HG03469 (cell line): ENCODE measurements around the gene H2BK1.

ENCODE experiments used
- ATAC-seq: cut with Tn5 transposase; IDR thresholded peaks from one replicate; pipeline ENCODE4 v1.9.1; 2021; ENCODE audit warnings: mild to moderate bottlenecking, moderate library complexity, moderate number of reproducible peaks; ENCODE audit not compliant: unreplicated experiment

The H2BK1 gene

DNA sequence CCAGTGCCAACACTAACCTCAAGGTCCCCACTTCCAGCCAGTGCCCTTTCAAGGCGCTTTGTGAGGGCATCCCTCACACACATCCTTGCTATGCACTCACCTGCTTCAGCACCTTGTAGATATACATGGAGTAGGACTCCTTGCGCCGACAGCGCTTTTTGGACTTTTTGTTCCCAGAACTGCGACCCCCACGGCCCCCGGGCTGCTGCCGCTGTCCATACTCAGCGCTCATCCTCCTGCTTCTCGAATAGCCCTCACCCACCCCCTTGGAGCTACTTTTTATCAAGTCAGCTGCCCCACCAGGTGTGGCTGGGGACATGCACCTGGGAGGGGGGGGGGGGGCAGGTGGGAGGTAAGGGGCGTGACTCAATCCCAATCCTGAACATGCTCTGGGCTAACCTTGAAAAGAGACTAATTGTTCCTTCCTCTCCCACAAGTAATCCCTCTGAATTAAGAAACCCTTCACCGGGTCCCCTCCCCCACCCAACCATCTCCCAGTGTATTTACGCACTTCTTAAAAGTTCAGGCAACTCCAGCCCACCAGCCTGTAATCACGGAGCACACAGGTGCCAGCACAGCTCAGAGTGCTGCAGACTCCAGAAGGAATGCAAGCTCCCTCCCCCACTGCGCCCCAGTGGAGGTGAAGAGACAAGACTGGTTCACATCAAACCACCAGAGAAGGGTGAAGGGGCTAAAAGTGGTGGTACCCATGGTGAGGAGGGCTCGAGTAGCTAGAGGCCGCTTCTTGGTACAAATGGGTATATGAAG is at the start of gene H2BK1:
Gene H2BK1, minus strand, starts transcription at position 402 of the 768 bp plus-strand sequence. Its CDS starts 170 bp downstream, at position 232.
- ATAC-seq = no peak

DNA sequence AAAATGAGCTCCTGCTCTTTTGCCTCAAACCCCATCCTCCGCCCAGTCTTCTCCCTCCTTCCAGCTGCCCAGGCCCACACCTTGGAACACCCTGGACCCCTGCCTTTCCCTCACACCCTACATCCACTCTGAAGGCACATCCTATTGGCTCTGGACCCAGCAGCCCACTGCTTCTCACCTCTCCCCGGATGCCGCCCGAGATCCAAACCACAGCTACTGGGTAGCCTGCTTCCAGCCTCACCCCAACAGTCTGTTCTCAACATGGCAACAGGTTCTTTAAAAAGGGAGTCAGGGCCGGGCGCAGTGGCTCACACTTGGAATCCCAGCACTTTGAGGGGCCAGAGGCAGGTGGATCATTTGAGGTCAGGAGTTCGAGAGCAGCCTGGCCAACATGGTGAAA is 47.7 kb upstream of the H2BK1 start:
- ATAC-seq = no peak

DNA sequence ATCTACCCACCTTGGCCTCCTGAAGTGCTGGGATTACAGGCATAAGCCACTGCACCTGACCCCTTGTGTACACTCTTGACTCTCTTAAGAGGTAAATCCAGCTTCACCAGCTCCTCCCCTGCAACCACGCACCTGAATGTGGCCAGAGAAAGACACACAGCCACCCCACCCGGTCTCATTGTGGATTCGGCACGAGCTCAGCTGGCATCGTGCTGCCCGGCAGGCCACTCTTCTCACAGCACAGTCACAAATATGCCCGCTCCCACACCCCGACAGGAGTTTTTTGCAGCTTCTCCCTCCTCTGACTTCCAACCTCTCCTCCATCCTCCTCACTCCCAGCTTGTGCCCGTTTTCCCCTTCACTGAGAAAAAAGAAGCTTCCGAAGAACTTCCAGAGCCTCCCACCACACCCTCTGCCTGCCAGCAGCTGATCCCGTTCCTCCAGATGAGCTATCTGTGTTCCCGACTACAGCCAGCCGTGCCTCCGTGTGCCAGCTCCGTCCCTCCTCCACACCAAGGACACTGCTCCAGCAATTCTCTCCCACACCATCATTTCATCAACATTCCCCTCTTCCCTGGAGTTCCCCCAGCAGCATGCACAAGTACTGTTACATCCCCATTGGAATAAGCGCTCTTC is 46.2 kb upstream of the H2BK1 start:
- no peak for ATAC-seq

DNA sequence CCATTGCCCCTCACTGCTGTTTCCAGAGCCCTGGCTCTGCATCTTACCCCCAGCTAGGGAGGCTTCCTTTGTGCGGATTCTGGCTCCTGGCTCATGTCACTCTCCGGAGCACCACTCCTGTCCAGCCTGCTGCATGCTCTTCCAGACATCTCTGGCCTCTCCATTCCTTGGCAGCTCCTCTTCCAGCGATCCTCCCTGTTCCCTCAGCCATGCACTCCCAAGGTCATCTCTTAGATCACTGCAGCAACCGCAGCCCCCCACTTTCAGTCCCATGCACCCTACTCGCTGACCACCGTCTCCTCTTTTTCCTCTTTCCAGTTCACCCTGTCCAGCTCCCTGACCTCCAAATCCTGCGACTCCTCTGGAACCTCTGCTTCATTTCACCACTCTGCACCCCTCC is 45.1 kb upstream of the H2BK1 start:
- no peak for ATAC-seq

DNA sequence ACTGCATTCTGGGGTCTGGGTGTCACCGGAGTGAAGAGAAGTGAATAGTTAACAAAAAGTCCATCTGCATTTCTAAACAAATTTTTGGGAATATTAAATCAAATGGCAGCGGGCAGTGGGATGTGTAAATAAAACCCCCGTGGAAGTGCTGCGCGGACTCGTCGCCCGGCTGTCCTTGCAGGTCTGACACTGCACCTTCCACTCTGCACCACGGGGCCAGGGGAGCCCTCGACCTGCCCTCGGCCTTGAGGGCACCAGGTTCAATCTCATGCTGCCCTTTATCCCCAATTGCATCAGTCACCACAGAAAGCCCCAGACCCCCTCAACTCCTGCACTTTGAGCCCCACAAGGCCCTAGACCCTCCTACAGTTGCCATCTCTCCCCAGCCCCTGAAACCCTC is 44.6 kb upstream of the H2BK1 start:
- no peak for ATAC-seq

DNA sequence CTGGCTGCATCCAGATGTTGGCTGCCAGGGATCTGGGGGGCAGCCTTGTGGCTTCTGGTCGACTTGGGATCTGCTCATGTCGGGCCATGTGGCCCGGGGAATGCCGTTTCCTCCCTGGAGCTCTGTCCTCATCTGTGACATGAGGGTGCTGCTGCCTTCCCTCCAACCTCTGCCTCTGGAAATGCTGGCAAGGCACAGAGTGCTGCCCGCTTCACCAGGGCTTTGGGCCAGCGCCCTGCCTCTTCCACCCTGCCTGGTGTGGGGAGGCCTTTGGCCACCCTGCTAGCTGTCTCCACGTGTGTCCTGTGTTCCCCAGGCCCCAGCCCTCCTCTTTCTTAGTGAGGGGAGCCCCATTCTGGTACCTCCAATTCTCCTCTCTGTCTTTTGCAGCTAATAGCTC is 44.0 kb upstream of the H2BK1 start:
- no peak for ATAC-seq

DNA sequence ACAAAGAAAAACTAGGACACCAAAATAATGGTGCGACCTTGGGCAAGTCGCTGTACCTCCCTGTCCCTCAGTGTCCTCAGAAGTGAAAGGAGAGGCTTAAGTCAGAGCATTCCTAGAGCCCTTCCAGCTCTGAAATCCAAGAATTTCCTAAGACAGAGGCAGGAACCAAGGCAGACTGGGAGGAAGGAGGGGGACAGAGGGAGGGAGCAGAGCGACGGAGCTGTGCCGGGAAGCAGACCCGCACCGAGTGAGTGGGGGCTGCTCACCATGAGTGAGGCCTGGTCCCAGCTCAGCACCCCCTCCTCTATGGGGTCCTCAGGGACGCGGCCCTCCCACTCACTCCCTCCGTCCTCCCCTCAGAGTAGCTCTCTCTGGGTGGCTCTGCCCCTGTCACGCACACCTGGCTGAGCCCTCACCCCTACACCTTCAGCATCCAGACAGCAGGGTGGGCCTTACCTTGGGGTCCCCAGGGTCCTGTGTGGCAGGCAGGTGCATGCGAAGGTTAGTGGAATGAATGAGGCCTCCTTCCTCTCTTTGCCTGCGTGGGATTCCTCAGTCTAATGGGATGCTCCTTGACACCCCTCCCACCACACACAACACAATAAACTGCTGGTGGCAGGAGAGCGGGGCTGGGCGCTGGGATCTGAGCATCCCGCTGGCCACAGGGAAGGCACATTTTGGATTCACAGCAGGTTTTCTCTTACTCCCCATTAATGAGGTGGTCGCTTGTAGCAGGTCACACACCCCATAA is 42.8 kb upstream of the H2BK1 start:
- ATAC-seq = no peak

DNA sequence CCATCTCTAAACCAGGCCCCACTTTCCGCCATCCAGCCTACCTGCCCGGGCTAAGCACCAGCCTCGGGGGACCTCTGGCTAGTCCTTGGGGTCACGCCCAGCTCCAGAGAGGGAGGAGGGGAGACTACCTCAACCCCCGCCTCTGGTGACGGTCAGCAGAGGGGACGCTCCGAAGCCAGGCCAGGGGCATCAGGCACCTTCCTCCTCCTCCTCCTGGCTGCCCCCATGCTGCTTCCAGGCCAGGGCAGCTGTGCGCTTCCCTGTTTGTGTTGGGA is 42.2 kb upstream of the H2BK1 start:
- no peak for ATAC-seq

DNA sequence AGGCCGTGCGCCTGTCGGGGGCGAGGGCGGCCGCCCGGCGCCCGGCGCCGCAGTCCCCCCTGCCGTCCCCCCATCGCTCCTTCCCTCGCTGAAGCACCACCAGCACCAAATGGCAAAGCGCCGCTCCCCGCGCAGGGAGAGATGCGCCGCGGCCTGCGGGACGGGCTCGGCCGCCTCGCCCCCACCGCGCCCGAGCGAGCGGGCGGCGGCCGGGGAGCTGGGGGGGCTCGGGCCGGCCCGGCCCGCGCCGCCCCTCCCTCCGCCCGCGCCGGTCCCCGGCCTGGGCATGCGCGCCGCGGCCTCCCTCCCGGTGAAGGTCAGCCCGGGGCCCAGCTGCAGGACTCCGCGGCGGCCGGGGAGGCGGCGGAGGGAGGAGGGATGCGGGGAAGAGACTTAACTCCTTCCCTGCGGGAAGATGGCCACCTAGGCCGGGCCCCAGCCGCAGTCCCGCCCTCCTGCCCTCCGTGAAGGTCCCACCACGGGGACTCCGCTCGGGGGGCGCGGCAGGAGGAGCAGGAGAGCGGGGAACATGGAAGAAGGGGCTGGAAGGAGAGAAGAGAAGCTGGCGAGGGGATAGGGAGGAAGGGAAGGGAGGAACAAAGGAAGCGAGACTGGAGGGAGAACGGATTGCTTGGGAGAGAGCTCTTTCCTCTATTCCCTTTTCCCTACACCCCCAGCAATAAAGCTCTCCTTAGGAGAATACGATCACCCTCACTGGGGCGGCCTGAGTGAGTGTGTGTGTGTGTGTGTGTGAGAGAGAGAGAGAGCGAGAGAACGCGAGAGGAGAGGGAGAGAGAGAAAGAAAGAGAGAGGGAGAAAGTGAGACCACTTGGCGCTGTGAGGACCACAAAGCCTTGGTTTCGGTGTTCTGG is 41.6 kb upstream of the H2BK1 start:
- no peak for ATAC-seq

DNA sequence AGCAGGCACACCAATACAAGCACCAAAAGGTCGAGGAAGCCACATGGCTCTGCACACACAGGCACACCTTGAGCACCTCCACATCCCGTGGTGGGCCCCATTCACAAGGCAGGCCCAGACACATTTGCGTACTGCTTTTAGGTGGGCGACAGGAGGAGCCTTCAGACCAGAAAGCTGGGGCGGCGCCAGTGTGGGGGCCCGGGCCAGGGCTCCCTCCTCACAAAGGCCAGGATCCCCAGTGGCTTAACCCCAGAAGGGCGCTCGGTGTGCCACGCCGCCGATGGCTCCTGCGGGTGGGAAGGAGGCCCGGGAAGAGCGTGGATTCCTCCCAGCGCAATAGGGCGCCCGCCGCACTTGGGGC is 41.0 kb upstream of the H2BK1 start:
- ATAC-seq = no peak

DNA sequence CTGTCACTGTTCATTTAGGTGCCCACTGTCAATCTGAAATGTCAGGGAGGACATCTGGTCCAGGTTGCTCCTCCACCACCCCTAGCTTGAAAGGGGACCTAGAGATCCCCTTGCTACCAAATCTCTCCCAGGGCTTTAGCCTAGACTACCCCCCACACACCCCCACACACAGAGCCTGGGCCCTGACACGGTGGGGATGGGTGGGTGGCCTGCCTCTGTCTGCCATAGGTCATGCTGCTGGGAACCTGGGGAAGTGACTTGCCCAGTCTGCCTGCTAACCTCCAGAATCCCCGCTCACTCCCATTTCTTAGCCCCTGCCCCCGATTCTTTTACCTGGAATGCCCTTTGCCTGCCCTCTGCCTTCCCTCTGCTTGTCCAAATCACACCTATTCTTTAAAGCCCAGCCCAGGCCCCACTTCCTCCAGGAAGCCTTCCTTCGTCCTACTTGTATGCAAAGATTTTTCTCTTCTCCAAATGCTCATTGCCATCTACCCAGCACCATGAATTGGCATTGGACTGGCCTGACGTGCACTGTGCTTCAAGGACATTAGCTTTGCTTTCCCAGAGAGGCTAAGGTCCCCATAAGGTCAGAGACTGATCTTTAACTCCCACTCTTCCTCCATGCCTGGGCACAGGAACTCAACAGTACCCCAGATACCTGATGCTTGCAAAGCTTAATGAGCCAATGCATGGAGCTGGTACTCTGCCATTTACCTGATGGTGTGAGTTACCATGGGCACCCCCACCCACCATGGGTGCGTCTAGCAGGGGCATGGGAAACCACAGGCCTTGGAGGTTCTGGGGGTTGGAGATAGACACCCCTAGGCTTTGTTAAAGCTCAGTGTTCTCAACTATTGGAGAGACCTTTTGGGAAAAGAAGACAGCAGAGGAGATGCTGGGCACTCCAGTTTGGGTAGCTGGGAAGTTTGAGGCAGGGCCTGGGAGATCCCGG is 40.2 kb upstream of the H2BK1 start:
- ATAC-seq = no peak

DNA sequence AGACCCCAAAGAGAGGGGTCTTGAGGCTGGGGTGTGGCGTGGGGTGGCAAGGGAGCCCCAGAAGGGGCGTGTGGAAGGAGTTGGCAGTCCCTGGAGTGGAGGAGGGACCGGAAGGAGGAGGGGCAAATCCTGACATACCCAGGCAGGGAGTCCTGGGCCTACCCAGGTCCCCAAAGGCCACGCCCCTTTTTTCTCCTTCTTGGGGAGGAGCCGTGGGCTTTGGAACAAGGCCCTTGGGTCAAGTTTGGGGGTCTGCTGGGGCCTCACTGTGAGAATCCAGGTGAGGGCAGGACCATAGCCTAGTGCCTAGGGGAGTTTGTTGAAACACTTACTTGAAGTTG is 39.4 kb upstream of the H2BK1 start:
- no peak for ATAC-seq

DNA sequence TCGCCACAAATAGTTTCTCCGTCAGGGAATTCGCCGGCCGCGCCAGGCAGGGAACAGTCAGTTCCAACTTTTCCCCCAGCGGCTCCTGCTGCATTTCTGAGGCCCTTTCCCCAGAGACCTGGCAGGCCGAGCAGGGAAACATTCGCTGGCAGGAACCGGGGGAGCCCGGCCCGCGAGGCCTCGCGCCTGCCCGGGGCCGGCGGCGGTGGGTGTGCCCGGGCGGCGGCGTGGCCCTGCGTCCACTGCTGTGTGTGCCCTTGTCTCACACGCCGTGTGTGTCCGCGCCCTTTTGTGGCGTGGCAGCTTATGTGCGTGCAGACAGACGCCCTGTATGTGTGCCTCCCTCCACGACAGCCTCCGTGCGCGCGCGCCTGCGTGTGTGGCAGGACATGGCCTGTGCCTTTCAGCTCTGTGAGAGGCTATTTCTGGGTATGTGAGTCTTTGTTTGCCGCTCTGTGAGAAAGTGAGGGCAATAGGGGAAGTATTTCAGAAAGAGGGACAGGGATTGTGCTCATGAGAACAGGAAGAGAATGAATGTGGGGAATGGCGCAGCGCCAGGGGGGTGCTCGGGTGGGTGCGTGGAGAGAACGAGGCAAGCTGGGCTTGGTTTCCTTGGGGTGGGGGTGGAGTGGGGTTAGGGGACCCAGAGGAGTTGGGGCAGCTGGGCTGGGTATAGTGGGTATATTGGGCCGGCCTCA is 38.9 kb upstream of the H2BK1 start:
- no peak for ATAC-seq

DNA sequence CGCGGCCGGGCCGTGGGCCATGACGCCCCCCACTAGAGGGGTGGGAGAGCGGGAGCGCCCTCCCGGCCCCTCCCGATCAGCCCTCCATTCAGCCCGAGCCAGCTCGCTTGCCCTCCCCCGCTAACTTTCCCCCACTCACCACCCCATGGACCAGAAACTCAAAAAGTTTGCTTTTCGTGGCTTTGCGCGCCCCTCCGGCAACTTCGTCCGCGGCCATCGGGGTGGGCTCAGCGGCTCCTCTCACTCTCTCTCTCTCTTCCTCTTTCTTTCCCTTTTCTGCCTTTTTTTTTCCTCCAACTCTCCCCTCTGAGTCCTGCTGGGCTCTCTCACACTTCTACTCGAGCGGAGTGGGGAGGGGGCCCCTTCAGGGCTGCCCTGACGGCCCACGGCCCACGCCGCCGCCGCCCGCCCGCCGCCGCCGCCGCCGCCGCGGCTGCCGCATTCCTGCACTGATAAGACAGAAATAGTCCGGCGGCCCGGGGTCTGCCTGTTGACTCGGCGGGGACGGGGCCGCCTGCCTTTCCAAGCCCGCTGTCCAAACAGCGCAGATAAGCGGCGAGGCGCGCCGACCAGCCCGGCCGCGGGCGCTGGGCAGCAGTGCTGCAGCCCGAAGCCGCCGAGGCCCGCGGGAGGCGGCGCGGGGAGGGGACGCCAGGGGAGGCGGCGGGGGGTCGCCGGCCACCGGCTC is 38.2 kb upstream of the H2BK1 start, which contains the start of gene SMARCD3:
Gene SMARCD3, minus strand, starts transcription at position 349 of the 688 bp plus-strand sequence. Its CDS starts 132 bp downstream, at position 217.
- ATAC-seq = no peak

DNA sequence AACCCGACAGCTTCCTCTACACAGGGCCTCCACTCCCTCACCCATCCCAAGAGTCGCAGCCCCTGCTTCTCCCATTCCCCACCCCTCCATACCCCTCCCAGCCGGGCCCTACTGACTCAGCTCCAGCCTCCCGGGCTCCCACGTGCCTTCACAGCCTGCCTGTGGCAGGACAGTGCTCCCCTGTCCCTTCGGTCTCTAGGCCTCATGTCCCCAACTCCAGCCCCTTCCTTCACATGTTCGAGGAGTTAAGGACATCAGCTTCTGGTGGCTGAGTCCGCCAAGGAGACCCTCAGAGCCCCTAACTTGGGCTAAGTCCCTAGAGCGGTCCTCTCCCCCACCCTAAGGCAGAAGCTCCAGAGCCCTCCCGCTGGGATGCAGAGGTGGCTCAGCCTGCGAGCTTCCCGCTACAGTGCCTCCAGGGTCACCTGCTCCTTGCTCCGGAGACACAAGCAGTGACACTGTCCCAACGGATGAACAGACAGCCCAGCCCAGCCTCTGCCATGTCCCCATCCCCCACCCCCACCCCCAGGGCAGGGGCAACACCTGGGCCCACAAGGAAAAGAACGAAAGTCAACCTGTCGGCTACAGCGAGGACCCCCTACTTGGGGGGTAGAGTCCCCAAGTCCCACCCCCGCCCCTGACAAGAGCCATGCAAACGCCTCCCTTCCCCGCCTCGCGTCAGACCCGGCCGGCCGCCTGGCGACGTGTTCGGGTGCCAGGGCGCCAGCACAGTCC is 37.5 kb upstream of the H2BK1 start:
- no peak for ATAC-seq

DNA sequence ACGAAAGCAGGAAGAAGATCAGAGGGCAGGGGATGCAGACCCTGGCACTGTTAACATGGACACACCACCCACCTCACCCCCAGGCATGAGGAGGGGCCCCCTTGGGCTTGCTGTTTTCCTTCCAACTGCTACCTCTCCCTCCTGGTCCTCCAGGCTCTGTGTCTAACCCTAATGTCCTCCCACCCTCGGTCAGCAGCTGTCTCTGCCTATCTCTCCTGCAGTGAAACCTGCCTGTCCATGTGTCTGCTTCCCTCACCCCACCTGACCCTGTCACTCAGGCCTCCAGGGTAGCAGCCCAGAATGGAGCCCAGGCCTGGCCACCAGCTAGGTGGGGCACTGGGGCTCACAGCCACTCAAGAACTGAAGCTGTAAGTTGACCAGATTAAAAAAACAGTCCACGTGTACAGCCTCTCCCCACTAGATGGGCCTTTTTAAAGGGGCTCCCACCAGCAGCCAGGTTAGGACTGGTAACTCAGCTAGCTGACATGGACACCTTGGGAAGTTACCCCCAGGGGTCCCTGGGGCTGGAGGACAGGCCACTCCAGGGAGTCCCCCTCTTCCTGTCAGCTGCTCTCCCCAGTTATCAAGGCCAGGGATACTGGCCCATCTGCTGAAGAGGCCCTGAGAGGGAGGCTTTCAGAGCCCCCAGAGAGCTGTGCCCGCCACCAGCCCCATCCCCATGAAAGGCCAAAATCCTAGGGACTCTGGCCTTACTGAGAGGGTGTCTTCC is 36.7 kb upstream of the H2BK1 start:
- ATAC-seq = no peak

DNA sequence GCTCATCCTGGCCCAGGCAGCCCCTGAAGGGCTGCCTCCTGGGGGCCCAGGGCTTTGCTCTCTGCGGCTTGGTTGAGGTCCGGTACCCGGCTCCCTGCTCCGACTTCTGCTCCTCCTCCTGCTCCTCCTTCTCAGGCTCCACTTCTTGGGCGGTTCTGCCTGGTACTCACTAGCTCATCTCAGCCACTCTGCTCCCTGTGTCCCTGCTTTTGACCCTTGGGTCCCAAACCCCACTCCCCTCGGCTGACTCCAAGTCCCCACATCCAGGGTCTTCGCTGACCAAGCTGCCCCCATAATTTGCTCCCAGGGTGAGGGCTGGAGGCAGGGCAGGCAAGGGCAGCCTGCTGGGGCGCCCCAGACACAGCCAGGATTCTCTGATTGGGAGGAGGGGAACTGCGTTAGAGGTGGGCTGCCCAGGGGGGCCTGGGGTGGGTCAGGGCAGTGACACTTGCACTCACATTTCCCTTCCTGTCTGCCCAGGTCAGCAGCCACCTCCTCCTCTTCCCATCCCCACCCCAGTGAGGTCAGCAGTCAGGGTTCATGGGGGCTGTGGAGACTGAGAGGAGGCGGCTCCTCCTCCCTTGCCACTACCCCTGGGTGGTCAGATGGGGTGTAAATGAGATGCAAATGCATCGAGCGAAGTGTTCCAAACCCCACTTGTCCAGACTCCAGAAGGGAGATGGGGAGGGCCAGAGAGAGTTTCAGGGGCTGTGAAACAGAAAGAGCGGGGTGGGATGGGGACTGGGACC is 36.0 kb upstream of the H2BK1 start:
- ATAC-seq = no peak
